NCI-H128 (cell line): ENCODE measurements around the gene DNAJC12.
"Not testable (repeated sequence)": the region's sequence is repeated elsewhere in the genome, so short reads cannot be mapped to it uniquely, and the experiment has no call there.

Source experiments
- DNase-seq: peaks from one replicate; lab custom pipeline; 2025; ENCODE audit not compliant: unreplicated experiment; lab: John Stamatoyannopoulos, UW

Gene DNAJC12

GRCh38 chr10:67793313-67793712, 44.7 kb downstream of the DNAJC12 start:
- DNase-seq, result no peak

GRCh38 chr10:67792653-67793052, 45.3 kb downstream of the DNAJC12 start:
- DNase-seq, result no peak

- DNase-seq, result no peak
Observed at GRCh38 chr10:67790534-67791408, 47.2 kb downstream of the DNAJC12 start.

- DNase-seq, result no peak
Observed at GRCh38 chr10:67789769-67790168, 48.2 kb downstream of the DNAJC12 start.

- no peak for DNase-seq
Observed at GRCh38 chr10:67788028-67788886, 49.7 kb downstream of the DNAJC12 start.

- no peak for DNase-seq
Observed at GRCh38 chr10:67785098-67785497, 52.9 kb downstream of the DNAJC12 start.

- no peak for DNase-seq
Observed at GRCh38 chr10:67784474-67784873, 53.5 kb downstream of the DNAJC12 start.

GRCh38 chr10:67783606-67784294, 54.2 kb downstream of the DNAJC12 start:
- DNase-seq, result no peak

GRCh38 chr10:67782530-67782929, 55.5 kb downstream of the DNAJC12 start:
- no peak for DNase-seq

GRCh38 chr10:67780759-67781538, 57.0 kb downstream of the DNAJC12 start:
- no peak for DNase-seq

GRCh38 chr10:67780204-67780621, 57.8 kb downstream of the DNAJC12 start:
- DNase-seq, result not testable (repeated sequence)

- DNase-seq, result no peak
Observed at GRCh38 chr10:67779465-67780203, 58.4 kb downstream of the DNAJC12 start.

- no peak for DNase-seq
Observed at GRCh38 chr10:67776371-67776770, 61.6 kb downstream of the DNAJC12 start.

- DNase-seq, result no peak
Observed at GRCh38 chr10:67775279-67775678, 62.7 kb downstream of the DNAJC12 start.

GRCh38 chr10:67772894-67773511, 65.0 kb downstream of the DNAJC12 start:
- no peak for DNase-seq

GRCh38 chr10:67772151-67772550, 65.8 kb downstream of the DNAJC12 start:
- no peak for DNase-seq

- DNase-seq, result no peak
Observed at GRCh38 chr10:67771200-67771599, 66.8 kb downstream of the DNAJC12 start.

GRCh38 chr10:67770537-67770936, 67.5 kb downstream of the DNAJC12 start:
- no peak for DNase-seq

- no peak for DNase-seq
Observed at GRCh38 chr10:67767244-67767643, 70.7 kb downstream of the DNAJC12 start.
